Immature natural killer cell (primary cell): Measurements from ENCODE around the gene POU5F1. TPM values are rescaled to one million over a fixed set of nuclear protein-coding genes. Genes with fewer than 3 reads are reported as not detected.

Experiments used
- DNase-seq, 3 donors: peaks; one replicate each; pipeline ENCODE4 v3.0.0; 2022; ENCODE audit warnings: mixed read lengths in 1 of 3
- H3K27ac Mint-ChIP-seq, 6 donors: one replicate each; pipeline ENCODE4 v1.8.0; 2020; ENCODE audit warnings: mixed read lengths in 6 of 6, mild to moderate bottlenecking in 5 of 6, inconsistent platforms in 4 of 6, moderate library complexity in 3 of 6
- H3K27me3 Mint-ChIP-seq, 3 donors: one replicate each; pipeline ENCODE4 v1.8.0; 2020 to 2021; ENCODE audit warnings: low read depth in 3 of 3, mild to moderate bottlenecking in 3 of 3, mixed read lengths in 3 of 3, moderate library complexity in 3 of 3, inconsistent platforms in 1 of 3
- H3K36me3 Mint-ChIP-seq, 3 donors: one replicate each; pipeline ENCODE4 v1.8.0; 2020; ENCODE audit warnings: mixed read lengths in 3 of 3, inconsistent platforms in 2 of 3, mild to moderate bottlenecking in 2 of 3
- H3K4me1 Mint-ChIP-seq, 2 donors: one replicate each; pipeline ENCODE4 v1.8.0; 2020; ENCODE audit warnings: inconsistent platforms in 2 of 2, mild to moderate bottlenecking in 2 of 2, mixed read lengths in 2 of 2, moderate library complexity in 1 of 2
- H3K4me3 Mint-ChIP-seq, 5 donors: one replicate each; pipeline ENCODE4 v1.8.0; 2020; ENCODE audit warnings: mild to moderate bottlenecking in 5 of 5, mixed read lengths in 5 of 5, inconsistent platforms in 3 of 5, moderate library complexity in 3 of 5
- H3K9me3 Mint-ChIP-seq, 6 donors: one replicate each; pipeline ENCODE4 v1.8.0; 2020; ENCODE audit warnings: mild to moderate bottlenecking in 6 of 6, mixed read lengths in 6 of 6, inconsistent platforms in 4 of 6, moderate library complexity in 3 of 6
- polyA plus RNA-seq, 3 donors: library from polyadenylated mRNA; unstranded; fragments of 300-500 nt; fragmentation: Illumina TruSeq; gene quantifications; one replicate each; pipeline ENCODE4 v1.2.3, GENCODE V29; 2021

The POU5F1 gene
- polyA plus RNA-seq, 3 donors from 2014 or later: 0.15 TPM; not detected in 2

DNA sequence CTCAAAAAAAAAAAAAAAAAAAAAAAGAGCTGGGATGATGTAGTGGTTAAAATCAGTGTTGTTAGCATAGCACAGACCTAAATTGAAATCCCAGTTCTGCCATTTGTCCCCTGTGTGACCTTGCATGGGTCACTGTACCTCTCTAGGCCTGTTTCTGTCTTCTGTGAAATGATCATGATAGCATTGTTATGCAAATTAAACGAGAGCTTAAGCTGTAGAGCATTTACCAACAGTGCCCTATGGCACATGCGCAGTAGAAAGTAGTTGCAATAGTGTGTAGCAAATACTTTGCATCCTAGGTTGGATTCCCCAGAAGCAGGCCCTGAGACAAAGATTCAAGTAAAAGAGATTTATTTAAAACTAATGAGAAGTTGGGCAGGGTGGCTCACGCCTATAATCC is 38.9 kb downstream of the POU5F1 start:
- Mint-ChIP-seq H3K4me1 (no peaks in the 10 kb centered on the region), H3K27me3 (peaks cover 4 to 5% (median 5%) of the 10 kb centered on the region in 3 donors), H3K27ac (no peak overlapping the region), H3K9me3 (no peaks in the 10 kb centered on the region), H3K36me3 (no peaks in the 10 kb centered on the region), H3K4me3 (no peak overlapping the region)
- no peak for DNase-seq

GRCh38 chr6:31130751-31131150 is 39.7 kb downstream of the POU5F1 start:
- H3K9me3 Mint-ChIP-seq: no peaks in the 10 kb centered on the region
- H3K4me3 Mint-ChIP-seq: no peak overlapping the region
- no peaks in the 10 kb centered on the region for H3K4me1 Mint-ChIP-seq
- H3K36me3 Mint-ChIP-seq: no peaks in the 10 kb centered on the region
- DNase-seq: no peak
- no peak overlapping the region for H3K27ac Mint-ChIP-seq
- peaks cover 5 to 6% (median 5%) of the 10 kb centered on the region in 3 donors for H3K27me3 Mint-ChIP-seq

DNA sequence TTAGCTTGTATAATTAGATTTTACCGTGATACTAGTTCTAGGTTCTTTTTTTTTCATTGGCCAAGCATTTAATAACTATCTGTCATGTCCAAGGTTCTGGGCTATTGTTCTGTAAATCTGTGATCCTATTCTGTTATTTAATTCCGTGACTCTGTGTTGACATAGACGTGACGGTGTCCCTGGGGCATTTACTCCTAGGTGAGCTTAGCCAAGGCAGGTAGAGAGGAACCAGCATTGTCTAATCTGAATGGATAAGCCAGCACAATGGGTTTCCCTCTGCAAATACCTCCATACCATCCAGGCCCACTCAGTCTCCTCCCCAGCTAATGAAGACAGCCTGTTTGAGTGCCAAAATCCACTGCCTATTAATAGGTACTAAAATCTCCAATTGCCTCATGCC is 41.4 kb downstream of the POU5F1 start:
- Mint-ChIP-seq H3K4me1 (no peaks in the 10 kb centered on the region), H3K9me3 (no peaks in the 10 kb centered on the region)

DNA sequence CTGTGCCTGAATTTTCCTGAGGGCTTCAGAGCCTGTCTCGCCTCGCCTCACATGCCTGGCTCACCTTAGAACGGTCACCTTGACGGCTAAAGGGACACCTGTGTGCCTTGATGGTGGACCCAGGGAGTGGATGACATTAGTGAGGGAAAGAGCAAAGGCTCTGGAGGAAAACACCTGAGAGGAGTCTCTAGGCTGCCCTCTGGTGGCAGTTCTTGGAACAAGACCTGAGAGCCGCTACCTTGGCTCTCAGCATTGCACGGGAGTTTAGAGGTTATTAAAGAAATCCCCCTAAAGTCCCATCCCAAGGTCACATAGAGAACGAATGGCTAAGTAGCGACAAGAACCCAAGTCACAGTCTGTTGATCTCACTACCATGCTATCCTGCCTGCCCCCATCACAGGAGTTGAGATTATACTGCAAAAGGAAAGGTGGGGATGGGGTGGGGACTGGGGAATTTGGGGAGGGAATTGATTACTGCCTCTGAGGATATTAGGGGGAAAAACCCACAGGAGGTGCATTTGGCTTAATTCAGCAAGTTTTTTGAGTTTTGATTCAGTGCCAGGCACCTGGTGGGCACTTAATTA is 42.3 kb downstream of the POU5F1 start:
- Mint-ChIP-seq H3K36me3 (no peaks in the 10 kb centered on the region), H3K27ac (no peak overlapping the region), H3K4me1 (no peaks in the 10 kb centered on the region), H3K27me3 (peaks cover 5 to 6% (median 5%) of the 10 kb centered on the region in 3 donors), H3K9me3 (no peaks in the 10 kb centered on the region), H3K4me3 (no peak overlapping the region)
- peak; percentile 38 to 49 (median 42) for DNase-seq

More for the DNA sequence above, 41.4 kb downstream of the POU5F1 start:
- H3K36me3 Mint-ChIP-seq: no peaks in the 10 kb centered on the region
- no peak for DNase-seq
- H3K4me3 Mint-ChIP-seq: no peak overlapping the region
- H3K27me3 Mint-ChIP-seq: peaks cover 5 to 6% (median 5%) of the 10 kb centered on the region in 3 donors
- H3K27ac Mint-ChIP-seq: no peak overlapping the region

GRCh38 chr6:31126396-31127175 is 43.9 kb downstream of the POU5F1 start:
- DNase-seq: no peak

GRCh38 chr6:31125586-31126363 is 44.7 kb downstream of the POU5F1 start:
- no peak for DNase-seq
- H3K36me3 Mint-ChIP-seq: no peaks in the 10 kb centered on the region
- H3K4me1 Mint-ChIP-seq: no peaks in the 10 kb centered on the region
- peaks cover 5 to 10% (median 8%) of the 10 kb centered on the region in 3 donors for H3K27me3 Mint-ChIP-seq
- no peak overlapping the region for H3K27ac Mint-ChIP-seq
- H3K4me3 Mint-ChIP-seq: no peak overlapping the region
- H3K9me3 Mint-ChIP-seq: no peaks in the 10 kb centered on the region

More at GRCh38 chr6:31126396-31127175, 43.9 kb downstream of the POU5F1 start:
- H3K4me3 Mint-ChIP-seq: no peak overlapping the region
- H3K36me3 Mint-ChIP-seq: no peaks in the 10 kb centered on the region
- H3K9me3 Mint-ChIP-seq: no peaks in the 10 kb centered on the region
- no peak overlapping the region for H3K27ac Mint-ChIP-seq
- peaks cover 5 to 10% (median 8%) of the 10 kb centered on the region in 3 donors for H3K27me3 Mint-ChIP-seq
- H3K4me1 Mint-ChIP-seq: no peaks in the 10 kb centered on the region

DNA sequence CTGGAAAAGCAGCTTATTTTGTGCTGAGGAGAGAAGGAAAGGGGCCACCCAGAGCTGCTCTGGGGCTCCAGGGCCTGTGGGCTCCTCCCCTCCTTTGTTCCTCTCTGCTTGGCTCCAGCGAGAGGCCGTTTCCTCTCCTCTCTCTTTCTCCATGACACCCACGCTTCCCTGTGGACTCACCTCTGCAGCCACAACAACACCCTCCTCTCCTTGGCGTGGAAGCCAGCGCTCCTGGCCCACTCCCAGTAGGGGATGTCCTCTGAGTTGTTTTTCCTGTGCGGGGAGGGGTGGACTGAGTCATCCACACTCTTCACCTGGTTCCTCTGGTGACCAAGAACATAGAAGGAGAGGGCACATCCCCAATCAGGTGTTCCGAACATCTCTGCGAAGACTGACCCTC is 45.3 kb downstream of the POU5F1 start:
- Mint-ChIP-seq H3K27ac (no peak overlapping the region), H3K4me3 (no peak overlapping the region), H3K27me3 (peaks cover 5 to 10% (median 8%) of the 10 kb centered on the region in 3 donors), H3K9me3 (no peaks in the 10 kb centered on the region), H3K36me3 (no peaks in the 10 kb centered on the region), H3K4me1 (no peaks in the 10 kb centered on the region)
- DNase-seq: no peak

GRCh38 chr6:31122791-31123706 is 47.4 kb downstream of the POU5F1 start:
- DNase-seq: no peak
- Mint-ChIP-seq H3K36me3 (no peaks in the 10 kb centered on the region), H3K4me3 (no peak overlapping the region), H3K27me3 (peaks cover 1 to 18% (median 9%) of the 10 kb centered on the region in 3 donors), H3K9me3 (no peaks in the 10 kb centered on the region), H3K27ac (no peak overlapping the region), H3K4me1 (no peaks in the 10 kb centered on the region)

DNA sequence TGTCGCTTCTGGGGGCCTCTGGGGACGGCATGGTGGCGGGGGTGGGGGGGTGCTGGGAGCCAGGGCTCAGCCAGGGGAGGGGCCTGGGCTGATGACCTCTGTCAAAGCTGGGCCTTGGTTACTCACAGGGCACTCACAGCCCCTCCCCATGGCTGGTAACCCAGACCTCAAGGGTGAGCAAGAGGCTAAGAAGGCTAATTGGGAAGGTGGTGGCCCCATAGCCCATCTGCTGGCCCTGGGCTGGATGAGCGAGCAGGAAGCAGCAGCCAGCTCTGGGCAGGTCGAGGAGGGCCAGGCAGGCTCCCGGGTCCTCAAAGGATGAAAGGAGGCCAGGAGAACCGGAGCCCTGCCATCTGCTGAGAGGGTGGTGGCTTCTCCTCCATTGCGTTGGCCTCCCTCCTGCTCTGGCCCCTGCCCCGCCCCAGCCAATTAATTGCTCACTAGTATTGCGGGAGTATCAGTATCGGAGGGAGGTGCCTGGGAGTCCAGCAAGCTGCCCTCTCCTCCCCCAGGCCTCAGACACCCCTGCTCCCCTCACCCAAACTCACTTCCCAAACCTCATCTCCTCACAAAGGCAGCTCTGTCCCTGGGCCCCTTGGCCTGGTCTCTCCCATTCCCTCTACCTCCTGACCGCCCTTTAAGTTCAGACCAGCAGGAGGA is 49.2 kb downstream of the POU5F1 start:
- no peaks in the 10 kb centered on the region for H3K9me3 Mint-ChIP-seq
- H3K36me3 Mint-ChIP-seq: no peaks in the 10 kb centered on the region
- DNase-seq: no peak
- no peak overlapping the region for H3K4me3 Mint-ChIP-seq
- no peaks in the 10 kb centered on the region for H3K4me1 Mint-ChIP-seq
- H3K27ac Mint-ChIP-seq: no peak overlapping the region
- H3K27me3 Mint-ChIP-seq: peaks cover 0 to 23% (median 7%) of the 10 kb centered on the region in 3 donors

GRCh38 chr6:31120151-31120915 is 50.1 kb downstream of the POU5F1 start, which contains the start of gene CDSN:
Gene CDSN (minus strand): TSS chr6:31120446. CDS start chr6:31120419, 27 bp downstream.
- DNase-seq: no peak
- Mint-ChIP-seq H3K36me3 (no peaks in the 10 kb centered on the region), H3K27ac (no peak within 1 kb of the TSS)

DNA sequence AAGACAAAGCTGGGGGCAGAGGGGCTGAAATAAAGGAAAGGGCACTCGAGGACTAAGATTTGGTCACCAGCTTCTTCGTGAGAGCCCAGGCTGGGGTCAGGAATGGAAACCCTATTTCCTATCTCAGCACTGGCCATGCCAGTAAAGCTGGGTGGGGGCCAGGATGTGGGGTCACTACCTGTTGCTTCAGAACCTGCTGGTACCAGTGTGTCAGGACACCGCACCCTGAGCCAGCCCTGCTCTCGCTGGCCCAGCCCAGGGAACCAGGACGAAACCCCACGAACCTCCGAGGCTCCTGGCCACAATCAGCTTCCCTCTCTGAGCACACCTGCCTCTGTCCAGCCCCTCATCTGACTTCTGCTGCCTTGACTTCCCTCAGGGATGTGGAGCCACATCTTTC is 52.3 kb downstream of the POU5F1 start:
- H3K4me3 Mint-ChIP-seq: no peak overlapping the region
- no peak overlapping the region for H3K27ac Mint-ChIP-seq
- H3K36me3 Mint-ChIP-seq: no peaks in the 10 kb centered on the region
- H3K4me1 Mint-ChIP-seq: no peaks in the 10 kb centered on the region
- DNase-seq: no peak
- H3K27me3 Mint-ChIP-seq: peaks cover 2 to 35% (median 5%) of the 10 kb centered on the region in 3 donors
- no peaks in the 10 kb centered on the region for H3K9me3 Mint-ChIP-seq

More at GRCh38 chr6:31120151-31120915, 50.1 kb downstream of the POU5F1 start, which contains the start of gene CDSN:
- peaks cover 0 to 31% (median 5%) of the 10 kb centered on the region in 3 donors for H3K27me3 Mint-ChIP-seq
- no peaks in the 10 kb centered on the region for H3K9me3 Mint-ChIP-seq
- H3K4me1 Mint-ChIP-seq: no peaks in the 10 kb centered on the region
- H3K4me3 Mint-ChIP-seq: no peak within 1 kb of the TSS

- Mint-ChIP-seq H3K27me3 (peaks cover 2 to 30% (median 3%) of the 10 kb centered on the region in 3 donors), H3K9me3 (no peaks in the 10 kb centered on the region), H3K27ac (no peak overlapping the region), H3K4me1 (no peaks in the 10 kb centered on the region), H3K4me3 (no peak overlapping the region), H3K36me3 (no peaks in the 10 kb centered on the region)
- no peak for DNase-seq
Measured at GRCh38 chr6:31116661-31117385, 53.7 kb downstream of the POU5F1 start.
